ENCODE measurements around the gene C11orf21. TPM values are rescaled to one million over a fixed set of nuclear protein-coding genes. Genes with fewer than 3 reads are reported as not detected.

Gene C11orf21
- total and polyA plus RNA-seq, 2 of the 8 experiments (the other 6 are each of a cell fraction or from before 2014, with no cell fraction given), result not detected

GRCh38 chr11:2302896-2303626 is 1.3 kb upstream of the C11orf21 start:
- no peak overlapping the region for H4K8ac ChIP-seq (ENCODE audit: extremely low read depth, insufficient read depth, low read length)
- H4K91ac ChIP-seq (replicated peaks; ENCODE audit: insufficient read length, low read length), result no peak overlapping the region
- no peak overlapping the region for H4K5ac ChIP-seq (ENCODE audit: insufficient read length, low read depth, low read length)
- no peak overlapping the region for H3K23ac ChIP-seq (ENCODE audit: insufficient read length)
- no peak overlapping the region for H3K4me3 ChIP-seq (ENCODE audit: extremely low read depth in 1 of 4, insufficient read depth in 2 of 4, low read depth in 3 of 4, low read length in 4 of 4)
- H2BK15ac ChIP-seq (ENCODE audit: low read length), result no peak overlapping the region
- H3K4me2 ChIP-seq (ENCODE audit: insufficient read depth in 1 of 2, low read depth in 2 of 2, low read length in 2 of 2), result no peak overlapping the region
- no peak overlapping the region for H3K27ac ChIP-seq (ENCODE audit: low read depth, low read length)
- no peak overlapping the region for H2AFZ ChIP-seq (ENCODE audit: low read length)
- H3K4me1 ChIP-seq (replicated peaks in 1 of 4; ENCODE audit: control insufficient read depth in 3 of 4, insufficient read depth in 4 of 4, low read length in 3 of 4), result peaks cover 0 to 3% (median 0%) of the 10 kb centered on the region in 4 experiments; a peak in 1 of 7 replicates
- H3K14ac ChIP-seq (ENCODE audit: insufficient read length), result no peak overlapping the region
- H3K56ac ChIP-seq (replicated peaks; ENCODE audit: insufficient read length, low read depth, low read length), result no peak overlapping the region
- H3K4ac ChIP-seq (replicated peaks; ENCODE audit: insufficient read length, low read depth, low read length), result no peak overlapping the region
- no peak overlapping the region for H2BK120ac ChIP-seq (replicated peaks; ENCODE audit: low read depth, low read length)
- no peak overlapping the region for H2BK20ac ChIP-seq (ENCODE audit: low read length)
- 97% methylated on average over 14 of the region's 18 CpGs; no CpG with 5 or more reads in 1 of the 2 experiments for WGBS, 2 experiments (ENCODE audit: extremely low coverage in 1 of 2, insufficient coverage in 1 of 2, insufficient read length in 1 of 2, insufficient replicate concordance in 2 of 2, low coverage in 1 of 2, low lambda C conversion rate in 2 of 2, missing lambda C conversion rate in 1 of 2)
- H2AK5ac ChIP-seq (ENCODE audit: low read depth, low read length), result no peak overlapping the region
- no peaks in the 10 kb centered on the region for H3K27me3 ChIP-seq (replicated peaks in 1 of 4; ENCODE audit: control insufficient read depth in 3 of 4, extremely low read depth in 1 of 4, insufficient read depth in 3 of 4, low read length in 3 of 4)
- no peak overlapping the region for H3K18ac ChIP-seq (ENCODE audit: extremely low read depth, low read length)
- no peaks in the 10 kb centered on the region for H3K36me3 ChIP-seq (ENCODE audit: control insufficient read depth in 2 of 4, insufficient read depth in 4 of 4, low read length in 3 of 4)
- no peaks in the 10 kb centered on the region for H3K79me1 ChIP-seq (ENCODE audit: low read depth, low read length)
- H2BK5ac ChIP-seq (ENCODE audit: low read depth, low read length), result no peak overlapping the region
- no peak overlapping the region for H3K9ac ChIP-seq (replicated peaks in 1 of 4; ENCODE audit: extremely low read depth in 1 of 4, low read depth in 3 of 4, low read length in 3 of 4)
- FAIRE-seq, result no peak
- no peak overlapping the region for H2BK12ac ChIP-seq (ENCODE audit: low read depth, low read length)
- H3K23me2 ChIP-seq (ENCODE audit: low read depth, low read length), result no peaks in the 10 kb centered on the region
- peaks cover 0 to 3% of the 10 kb centered on the region in 2 experiments for H4K20me1 ChIP-seq (replicated peaks in 1 of 2; ENCODE audit: control insufficient read depth in 1 of 2, insufficient read depth in 2 of 2, low read length in 2 of 2)
- H3K79me2 ChIP-seq (ENCODE audit: control insufficient read depth in 1 of 2, insufficient read depth in 2 of 2, low read length in 2 of 2), result no peaks in the 10 kb centered on the region
- no peaks in the 10 kb centered on the region for H3K9me3 ChIP-seq (ENCODE audit: insufficient read depth in 2 of 2, low read depth in 1 of 2, low read length in 1 of 2)
- POLR2A ChIA-PET (ENCODE audit: partially characterized antibody), result interaction anchor here (1.4 kb wide), 1 partner anchor 75 kb away, joined by 5 read pairs; no protein-coding TSS in a partner anchor
- DNase-seq (ENCODE audit: low read depth in 1 of 2, low spot score in 2 of 2), result no peak
- CTCF ChIA-PET (ENCODE audit: partially characterized antibody), result interaction anchor here (0.6 to 14.9 kb wide), 16 partner anchors 7 to 229 kb away, joined by 3 to 333 read pairs (median 25); partner anchors contain the start of gene TSSC4
- TF ChIP-seq CTCF (IDR thresholded peaks at IDR 0.05; ENCODE audit: control extremely low read depth in 1 of 3, insufficient read depth in 1 of 3, low read depth in 1 of 3, low read length in 3 of 3), result no peak
- no peak for TF ChIP-seq ZNF274 (IDR thresholded peaks at IDR 0.05; ENCODE audit: borderline replicate concordance, extremely low read depth, low read length)
- no peak for TF ChIP-seq RFX5 (IDR thresholded peaks at IDR 0.05; ENCODE audit: borderline replicate concordance, low read depth, low read length)
- no peak for TF ChIP-seq HDAC6 (IDR thresholded peaks at IDR 0.05; ENCODE audit: low read depth, low read length)
- no peak for TF ChIP-seq CTBP2 (IDR thresholded peaks at IDR 0.05; ENCODE audit: borderline replicate concordance, insufficient read depth, insufficient read length, low read length)
- TF ChIP-seq EP300 (IDR thresholded peaks at IDR 0.05; ENCODE audit: borderline replicate concordance in 1 of 2, low read depth in 2 of 2, low read length in 2 of 2), result no peak
- TF ChIP-seq HDAC2 (IDR thresholded peaks at IDR 0.05; ENCODE audit: borderline replicate concordance in 1 of 2, low read depth in 2 of 2, low read length in 2 of 2), result no peak
- no peak for TF ChIP-seq GTF2F1 (IDR thresholded peaks at IDR 0.05; ENCODE audit: borderline replicate concordance, low read depth, low read length)

Data from H1 (cell line).